DND-41 (cell line): ENCODE results near the gene PSMA5.

ENCODE experiments used
- EZH2 ChIP-seq: IDR thresholded peaks from 3 replicates; pipeline ENCODE4 v1.6.1; 2012; ENCODE audit warnings: borderline replicate concordance, low read depth, mild to moderate bottlenecking, moderate library complexity, low read length, inconsistent platforms; ENCODE audit not compliant: severe bottlenecking
- TF ChIP-seq, protein P1 (sequence below): IDR thresholded peaks from 2 replicates; pipeline ENCODE4 v1.5.1; 2012; ENCODE audit warnings: borderline replicate concordance, low read length, moderate library complexity, mild to moderate bottlenecking; ENCODE audit not compliant: poor library complexity, severe bottlenecking; ENCODE audit errors: extremely low read depth

DNA sequence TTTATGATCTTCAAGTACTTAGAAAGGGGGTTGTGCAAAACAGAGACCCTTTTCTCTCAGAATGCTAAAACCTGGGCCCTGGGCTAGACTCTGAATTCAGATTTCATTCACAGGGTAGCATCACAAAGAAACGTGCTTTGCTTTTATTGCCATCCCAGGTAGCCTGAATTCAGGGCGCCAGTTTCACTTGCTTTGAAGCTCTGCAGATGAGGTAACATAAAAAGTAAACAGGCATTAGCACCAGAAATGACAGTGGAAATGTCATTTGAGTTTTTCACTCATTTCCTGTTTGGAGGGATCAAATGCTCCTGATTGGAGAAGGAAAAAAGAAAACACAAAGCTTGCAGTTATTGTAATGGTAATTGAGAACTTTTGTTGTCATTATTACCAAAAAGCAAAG is 42.7 kb upstream of the PSMA5 start:
- TF ChIP-seq, protein P1, sequence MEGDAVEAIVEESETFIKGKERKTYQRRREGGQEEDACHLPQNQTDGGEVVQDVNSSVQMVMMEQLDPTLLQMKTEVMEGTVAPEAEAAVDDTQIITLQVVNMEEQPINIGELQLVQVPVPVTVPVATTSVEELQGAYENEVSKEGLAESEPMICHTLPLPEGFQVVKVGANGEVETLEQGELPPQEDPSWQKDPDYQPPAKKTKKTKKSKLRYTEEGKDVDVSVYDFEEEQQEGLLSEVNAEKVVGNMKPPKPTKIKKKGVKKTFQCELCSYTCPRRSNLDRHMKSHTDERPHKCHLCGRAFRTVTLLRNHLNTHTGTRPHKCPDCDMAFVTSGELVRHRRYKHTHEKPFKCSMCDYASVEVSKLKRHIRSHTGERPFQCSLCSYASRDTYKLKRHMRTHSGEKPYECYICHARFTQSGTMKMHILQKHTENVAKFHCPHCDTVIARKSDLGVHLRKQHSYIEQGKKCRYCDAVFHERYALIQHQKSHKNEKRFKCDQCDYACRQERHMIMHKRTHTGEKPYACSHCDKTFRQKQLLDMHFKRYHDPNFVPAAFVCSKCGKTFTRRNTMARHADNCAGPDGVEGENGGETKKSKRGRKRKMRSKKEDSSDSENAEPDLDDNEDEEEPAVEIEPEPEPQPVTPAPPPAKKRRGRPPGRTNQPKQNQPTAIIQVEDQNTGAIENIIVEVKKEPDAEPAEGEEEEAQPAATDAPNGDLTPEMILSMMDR, result no peak
- no peak for TF ChIP-seq EZH2
